ENCODE measurements around the gene ALKBH3. TPM values are rescaled to one million over a fixed set of nuclear protein-coding genes. Genes with fewer than 3 reads are reported as not detected.

Gene ALKBH3
- total RNA-seq, 4 donors from 2014 or later, result 17.4 to 38.2 (median 24.6) TPM

DNA sequence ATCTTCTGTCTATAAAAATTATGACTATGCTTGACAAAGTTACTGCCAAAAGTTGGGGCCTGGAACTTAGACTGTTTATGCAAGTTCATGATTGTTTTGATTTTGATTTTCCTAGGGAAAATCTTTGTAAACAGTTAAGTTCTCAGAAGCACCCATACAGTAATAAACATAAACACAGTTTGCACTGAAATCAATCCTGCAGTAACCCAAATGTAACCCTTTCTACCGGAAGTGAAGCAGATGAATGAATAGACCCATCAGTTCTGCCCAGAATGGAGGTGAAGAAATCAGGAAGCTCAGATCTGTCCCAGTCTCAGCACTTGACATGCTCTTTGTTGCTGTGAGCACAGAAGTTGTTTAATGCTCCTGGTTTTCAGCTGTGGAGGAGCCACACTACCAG lies 37.2 kb downstream of the ALKBH3 start:
- peak overlapping the region in 3 of 4 donors; percentile 11 to 87 (median 22) for H3K27ac ChIP-seq (replicated peaks in 1 of 4)
- H3K9me3 ChIP-seq, result no peaks in the 10 kb centered on the region
- intact Hi-C loops (cut with DNase I), result no loop called here
- TF ChIP-seq EP300 (IDR thresholded peaks at IDR 0.05) (no peak), POLR2A (IDR thresholded peaks at IDR 0.05; ENCODE audit: low read depth) (no peak), POLR2AphosphoS5 (IDR thresholded peaks at IDR 0.05) (no peak)
- TF ChIP-seq, protein P1, sequence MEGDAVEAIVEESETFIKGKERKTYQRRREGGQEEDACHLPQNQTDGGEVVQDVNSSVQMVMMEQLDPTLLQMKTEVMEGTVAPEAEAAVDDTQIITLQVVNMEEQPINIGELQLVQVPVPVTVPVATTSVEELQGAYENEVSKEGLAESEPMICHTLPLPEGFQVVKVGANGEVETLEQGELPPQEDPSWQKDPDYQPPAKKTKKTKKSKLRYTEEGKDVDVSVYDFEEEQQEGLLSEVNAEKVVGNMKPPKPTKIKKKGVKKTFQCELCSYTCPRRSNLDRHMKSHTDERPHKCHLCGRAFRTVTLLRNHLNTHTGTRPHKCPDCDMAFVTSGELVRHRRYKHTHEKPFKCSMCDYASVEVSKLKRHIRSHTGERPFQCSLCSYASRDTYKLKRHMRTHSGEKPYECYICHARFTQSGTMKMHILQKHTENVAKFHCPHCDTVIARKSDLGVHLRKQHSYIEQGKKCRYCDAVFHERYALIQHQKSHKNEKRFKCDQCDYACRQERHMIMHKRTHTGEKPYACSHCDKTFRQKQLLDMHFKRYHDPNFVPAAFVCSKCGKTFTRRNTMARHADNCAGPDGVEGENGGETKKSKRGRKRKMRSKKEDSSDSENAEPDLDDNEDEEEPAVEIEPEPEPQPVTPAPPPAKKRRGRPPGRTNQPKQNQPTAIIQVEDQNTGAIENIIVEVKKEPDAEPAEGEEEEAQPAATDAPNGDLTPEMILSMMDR (IDR thresholded peaks at IDR 0.05), result no peak
- H3K27me3 ChIP-seq, result no peaks in the 10 kb centered on the region
- WGBS, result 40% methylated on average over 1 of the region's 1 CpG
- peaks cover 44 to 58% (median 54%) of the 10 kb centered on the region in 4 donors for H3K4me1 ChIP-seq
- no peak for DNase-seq (ENCODE audit: extremely low spot score)
- H3K4me3 ChIP-seq, result no peak overlapping the region
- peaks cover 15 to 64% (median 36%) of the 10 kb centered on the region in 4 donors for H3K36me3 ChIP-seq

DNA sequence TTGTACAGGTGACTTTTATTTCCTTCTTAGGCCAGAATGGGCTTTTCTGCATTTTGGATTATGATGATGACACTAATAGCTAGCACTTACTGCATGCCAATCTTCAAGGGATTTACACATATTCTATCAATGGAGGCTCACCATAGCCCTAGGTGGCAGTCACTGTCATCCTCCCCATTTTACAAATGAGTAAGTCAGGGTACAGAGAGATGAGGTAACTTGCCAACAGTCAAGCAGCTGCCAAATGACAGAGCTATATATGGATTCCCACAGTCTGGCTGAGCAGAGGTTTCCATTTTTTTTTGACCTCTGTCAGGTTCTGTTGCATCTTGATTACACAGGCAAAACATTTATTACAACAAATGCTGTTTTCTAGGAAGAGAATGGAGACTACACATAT lies 38.0 kb downstream of the ALKBH3 start:
- Histone ChIP-seq H3K4me3 (no peak overlapping the region), H3K9me3 (no peaks in the 10 kb centered on the region), H3K27ac (replicated peaks in 1 of 4) (peak overlapping the region in 3 of 4 donors; percentile 11 to 87 (median 76)), H3K36me3 (peaks cover 11 to 58% (median 34%) of the 10 kb centered on the region in 4 donors), H3K4me1 (peaks cover 52 to 66% (median 62%) of the 10 kb centered on the region in 4 donors), H3K27me3 (no peaks in the 10 kb centered on the region)
- TF ChIP-seq, protein P1 (IDR thresholded peaks at IDR 0.05), result no peak
- TF ChIP-seq POLR2AphosphoS5 (IDR thresholded peaks at IDR 0.05) (no peak), POLR2A (IDR thresholded peaks at IDR 0.05; ENCODE audit: low read depth) (no peak), EP300 (IDR thresholded peaks at IDR 0.05) (no peak)
- DNase-seq (ENCODE audit: extremely low spot score), result no peak
- intact Hi-C loops (cut with DNase I), result no loop called here

DNA sequence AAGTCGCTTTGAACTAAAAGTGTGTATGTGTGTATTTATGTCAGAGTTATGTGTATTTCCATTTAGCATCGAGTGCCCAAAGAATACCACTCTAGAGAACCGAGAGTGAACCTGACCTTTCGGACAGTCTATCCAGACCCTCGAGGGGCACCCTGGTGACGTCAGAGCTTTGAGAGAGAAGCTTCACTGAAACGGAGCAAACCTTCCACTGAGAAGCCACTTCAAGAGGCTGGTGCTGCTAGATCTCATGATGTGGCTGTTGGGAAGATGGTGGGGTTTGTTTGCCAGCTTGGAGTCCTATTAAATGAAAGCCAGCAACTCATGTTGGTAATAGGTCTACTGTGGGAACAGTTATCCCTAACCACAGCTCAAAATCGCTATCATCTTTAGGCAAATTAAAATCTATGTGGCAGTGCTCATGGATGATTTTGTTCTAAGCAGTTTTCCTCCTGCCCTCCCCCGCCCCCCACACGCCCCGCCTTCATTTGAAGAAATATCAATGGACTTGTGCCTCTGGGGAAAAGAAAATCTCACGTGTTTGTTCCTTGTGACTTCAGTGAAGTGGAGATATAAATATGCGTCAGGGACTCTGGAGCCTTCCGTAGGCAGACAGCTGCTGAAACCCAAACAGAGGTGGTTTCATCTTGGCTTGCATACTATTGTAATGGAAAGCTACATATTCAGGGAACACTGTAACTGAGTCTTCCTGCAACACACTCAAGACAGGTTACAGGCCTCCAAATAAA lies 39.4 kb downstream of the ALKBH3 start:
- TF ChIP-seq, protein P1 (IDR thresholded peaks at IDR 0.05), result no peak
- TF ChIP-seq POLR2AphosphoS5 (IDR thresholded peaks at IDR 0.05), result no peak
- TF ChIP-seq EP300 (IDR thresholded peaks at IDR 0.05), result no peak
- no peak for TF ChIP-seq POLR2A (IDR thresholded peaks at IDR 0.05; ENCODE audit: low read depth)
- Histone ChIP-seq H3K9me3 (no peaks in the 10 kb centered on the region), H3K27me3 (no peaks in the 10 kb centered on the region), H3K4me3 (no peak overlapping the region), H3K27ac (replicated peaks in 1 of 4) (peak overlapping the region; percentile 76 to 87 (median 80)), H3K4me1 (peaks cover 63 to 79% (median 75%) of the 10 kb centered on the region in 4 donors), H3K36me3 (peaks cover 6 to 49% (median 25%) of the 10 kb centered on the region in 4 donors)
- intact Hi-C loops (cut with DNase I), result no loop called here
- DNase-seq (ENCODE audit: extremely low spot score), result no peak
- 76% methylated on average over 14 of the region's 14 CpGs for WGBS

DNA sequence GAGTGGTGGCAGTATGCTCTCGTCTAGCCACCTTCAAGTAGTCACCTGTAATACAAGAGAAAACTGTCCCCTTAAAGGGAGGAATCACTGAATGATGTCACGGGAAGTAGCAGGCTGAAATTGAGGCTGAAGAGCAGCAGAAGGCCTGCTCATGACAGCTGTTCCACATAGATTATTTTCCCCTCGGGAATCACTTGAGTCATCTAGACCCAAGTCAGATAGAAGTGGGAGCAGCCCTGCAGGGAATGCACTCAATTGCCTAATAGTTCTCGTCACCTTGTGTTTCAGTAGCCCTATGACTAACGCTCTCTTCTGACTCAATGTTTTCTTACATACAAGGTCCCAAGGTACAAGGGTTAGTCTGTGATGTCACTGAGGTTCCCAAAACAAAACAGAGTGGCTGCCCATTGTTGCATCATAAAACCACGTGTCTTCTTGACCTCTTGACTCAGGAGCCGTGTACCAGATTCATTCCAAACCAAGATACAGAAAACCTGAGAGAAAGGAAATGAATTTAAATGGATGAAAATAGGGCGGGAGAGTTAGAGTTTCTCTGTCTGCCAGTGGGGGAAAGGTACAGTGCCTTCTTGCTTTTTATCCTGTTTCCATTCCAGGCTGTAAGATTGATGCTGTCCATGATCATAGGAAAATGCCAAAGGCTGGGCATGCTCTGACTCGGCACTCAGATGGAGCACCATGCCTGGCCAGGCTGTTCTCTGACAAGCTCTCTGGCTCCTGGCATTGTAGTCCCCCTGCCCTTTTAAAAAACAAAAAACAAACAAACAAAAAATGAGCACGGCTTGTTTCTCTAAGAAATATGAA lies 40.2 kb downstream of the ALKBH3 start:
- Histone ChIP-seq H3K27me3 (no peaks in the 10 kb centered on the region), H3K4me1 (peaks cover 68 to 87% (median 83%) of the 10 kb centered on the region in 4 donors), H3K36me3 (peaks cover 6 to 49% (median 25%) of the 10 kb centered on the region in 4 donors), H3K27ac (replicated peaks in 1 of 4) (peak overlapping the region; percentile 81 to 90 (median 87)), H3K4me3 (no peak overlapping the region), H3K9me3 (no peaks in the 10 kb centered on the region)
- 36% methylated on average over 10 of the region's 10 CpGs for WGBS
- no peak for TF ChIP-seq POLR2A (IDR thresholded peaks at IDR 0.05; ENCODE audit: low read depth)
- peak; percentile 86 to 91 for TF ChIP-seq POLR2AphosphoS5 (IDR thresholded peaks at IDR 0.05)
- peak; percentile 84 for TF ChIP-seq EP300 (IDR thresholded peaks at IDR 0.05)
- TF ChIP-seq, protein P1 (IDR thresholded peaks at IDR 0.05), result no peak
- peak; percentile 96 for DNase-seq (ENCODE audit: extremely low spot score)
- intact Hi-C loops (cut with DNase I), result no loop called here

All from esophagus muscularis mucosa (tissue), 4 donors.